Ovary (tissue), 9 donors: ENCODE data around the gene CYB561. TPM values are rescaled to one million over a fixed set of nuclear protein-coding genes. Genes with fewer than 3 reads are reported as not detected.

Experiments
- DNase-seq, 5 donors: peaks; one replicate each; pipeline ENCODE4 v3.0.0-alpha.2; 2019 to 2020
- H3K27ac ChIP-seq, 2 donors: fragments of 200-600 bp; one replicate each; pipeline versions ENCODE4 v1.5.1 to v1.8.0; 2019 to 2022
- H3K27me3 ChIP-seq: fragments of 200-600 bp; one replicate; pipeline ENCODE4 v1.8.0; 2022
- H3K36me3 ChIP-seq: fragments of 200-600 bp; sonication (generic); one replicate; pipeline ENCODE4 v1.5.1; 2019
- H3K4me1 ChIP-seq: one replicate; pipeline ENCODE4 v1.8.1; 2013; ENCODE audit warnings: mild to moderate bottlenecking, moderate library complexity; ENCODE audit not compliant: insufficient read depth
- H3K4me3 ChIP-seq: fragments of 200-600 bp; sonication (generic); one replicate; pipeline ENCODE4 v1.5.1; 2017
- H3K9me3 ChIP-seq, 2 donors: fragments of 200-600 bp in 1 of 2; sonication (generic) in 1 of 2; one replicate each; pipeline versions ENCODE4 v1.5.1 to v1.8.1; 2013 to 2019; ENCODE audit warnings: mild to moderate bottlenecking in 1 of 2, moderate library complexity in 1 of 2
- EP300 ChIP-seq: sonication (generic); formaldehyde crosslinking; IDR thresholded peaks from one replicate; pipeline ENCODE4 v1.6.1; 2017; ENCODE audit warnings: antibody characterized with exemption
- POLR2A ChIP-seq: fragments of 450-650 bp; IDR thresholded peaks from one replicate; pipeline ENCODE4 v1.6.1; 2017; ENCODE audit warnings: antibody characterized with exemption, mild to moderate bottlenecking, moderate library complexity
- WGBS, 3 donors: extraction: QIAGEN DNeasy Blood & Tissue Kit in 1 of 3; methylation state at CpG; one replicate each; pipeline versions ENCODE4 v1.1.5 to v1.1.7; 2013 to 2017; 5-methylcytosine and 5-hydroxymethylcytosine counted together
- intact Hi-C, 4 donors: fragments of 100-400 bp; cut with DNase I; formaldehyde crosslinking; loops; one replicate each; pipeline versions ENCODE4 v1.11.0 to v1.15.1; 2022 to 2023
- polyA plus RNA-seq, 2 donors: library from polyadenylated mRNA; stranded (reverse); fragments of 200-250 nt in 1 of 2; fragments of 350-450 nt in 1 of 2; fragmentation: Illumina TruSeq in 1 of 2; extraction: RNeasy Lipid Tissue Mini Kit (QIAGEN cat#74804) in 1 of 2; gene quantifications; one replicate each; pipeline ENCODE4 v1.2.3, GENCODE V29; 2013 to 2014
- total RNA-seq, 7 donors: library from RNA; depleted of rRNA in 2 of 7; stranded (reverse); fragments of >200 nt in 2 of 7; fragmentation: NEBNext Ultra II Directional in 3 of 7; extraction: Animal tissue kit (Norgen Biotek cat#: 25700) in 3 of 7; gene quantifications; one replicate each; pipeline versions ENCODE4 v1.1.0 to v1.2.4, GENCODE V29; 2016 to 2023
- TF ChIP-seq, protein P1 (sequence below), 3 donors: fragments of 450-650 bp in 2 of 3; fragments of 200-600 bp in 1 of 3; IDR thresholded peaks; one replicate each; pipeline versions ENCODE4 v1.5.1 to v1.8.0; 2016 to 2022; ENCODE audit warnings: antibody characterized with exemption in 3 of 3, mild to moderate bottlenecking in 1 of 3
- donor health status: DM: no; HTN: no; CAD: no; lungs with moderate emphysema.
- donor health status: DM: no; HTN: no; CAD: no.
- donor health status: Bipolar disorder and iron deficiency.
- donor health status: DM: yes; HTN: yes; CAD: no.
- donor health status: DM: no; HTN: no; CAD: no.
- donor health status: DM: yes; HTN: yes; CAD: no.

Gene CYB561
- total and polyA plus RNA-seq, 9 donors, result 8.6 to 43.8 (median 15.3) TPM

DNA sequence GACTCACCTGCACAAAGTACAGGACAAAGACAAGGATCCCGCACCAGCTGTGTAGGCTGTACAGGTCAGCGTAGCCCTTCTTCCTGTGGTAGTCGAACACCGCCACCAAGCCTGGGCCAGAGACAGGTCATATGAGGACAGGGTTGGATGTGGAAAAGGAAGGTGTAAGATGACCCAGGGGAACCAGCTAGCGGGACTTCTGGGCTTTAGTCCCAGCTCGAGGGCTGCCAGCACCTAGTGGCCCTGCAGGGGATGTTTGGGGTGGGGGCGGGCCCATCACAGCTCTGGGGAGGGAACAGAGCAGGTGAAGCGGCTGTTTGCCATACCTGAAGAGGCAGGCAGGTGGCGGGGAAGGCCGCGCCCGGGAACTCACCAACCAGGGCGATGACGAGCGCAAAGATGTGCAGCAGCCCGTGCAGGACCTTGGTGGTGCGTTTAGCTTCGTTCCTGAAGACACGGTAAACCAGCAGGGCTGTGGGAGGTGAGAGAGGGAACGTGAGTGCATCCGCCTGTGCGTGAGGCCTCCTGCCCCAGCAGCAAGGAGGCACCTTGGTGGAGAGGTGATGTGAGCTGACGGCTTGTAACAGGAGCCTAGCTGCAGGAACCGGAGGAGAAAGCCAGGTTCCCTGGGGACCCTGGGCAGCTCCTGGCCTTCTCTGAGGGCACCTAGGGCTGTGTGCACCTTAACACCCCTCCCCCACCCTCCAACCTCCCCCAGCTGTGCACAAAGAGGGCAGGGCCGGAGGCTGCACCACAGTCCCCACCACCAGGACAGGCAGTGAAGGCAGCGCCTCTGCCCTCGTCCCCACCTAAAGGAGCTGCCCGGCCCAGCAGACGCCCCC is 10.2 kb downstream of the CYB561 start:
- Histone ChIP-seq H3K4me1 (peaks cover 7% of the 10 kb centered on the region), H3K27ac (no peak overlapping the region)
- intact Hi-C loops, result loop anchor here in 1 of 4 donors (5.0 kb wide), 1 partner anchor 41 kb away; the partner anchor contains the start of gene ACE

GRCh38 chr17:63434951-63435571 is 11.0 kb downstream of the CYB561 start:
- intact Hi-C loops, result loop anchor here in 2 of 4 donors (5.0 kb wide), 2 partner anchors 42 to 182 kb away; partner anchors contain the start of gene ACE (in 1 of the 2)
- 68 to 81% (median 81%) methylated on average over 23 to 25 of the region's 25 CpGs for WGBS, 3 donors
- Histone ChIP-seq H3K27me3 (no peaks in the 10 kb centered on the region), H3K4me3 (no peak overlapping the region), H3K36me3 (no peaks in the 10 kb centered on the region), H3K9me3 (no peaks in the 10 kb centered on the region), H3K27ac (no peak overlapping the region), H3K4me1 (peaks cover 7% of the 10 kb centered on the region)
- TF ChIP-seq EP300, result no peak
- TF ChIP-seq POLR2A, result no peak
- TF ChIP-seq, protein P1, sequence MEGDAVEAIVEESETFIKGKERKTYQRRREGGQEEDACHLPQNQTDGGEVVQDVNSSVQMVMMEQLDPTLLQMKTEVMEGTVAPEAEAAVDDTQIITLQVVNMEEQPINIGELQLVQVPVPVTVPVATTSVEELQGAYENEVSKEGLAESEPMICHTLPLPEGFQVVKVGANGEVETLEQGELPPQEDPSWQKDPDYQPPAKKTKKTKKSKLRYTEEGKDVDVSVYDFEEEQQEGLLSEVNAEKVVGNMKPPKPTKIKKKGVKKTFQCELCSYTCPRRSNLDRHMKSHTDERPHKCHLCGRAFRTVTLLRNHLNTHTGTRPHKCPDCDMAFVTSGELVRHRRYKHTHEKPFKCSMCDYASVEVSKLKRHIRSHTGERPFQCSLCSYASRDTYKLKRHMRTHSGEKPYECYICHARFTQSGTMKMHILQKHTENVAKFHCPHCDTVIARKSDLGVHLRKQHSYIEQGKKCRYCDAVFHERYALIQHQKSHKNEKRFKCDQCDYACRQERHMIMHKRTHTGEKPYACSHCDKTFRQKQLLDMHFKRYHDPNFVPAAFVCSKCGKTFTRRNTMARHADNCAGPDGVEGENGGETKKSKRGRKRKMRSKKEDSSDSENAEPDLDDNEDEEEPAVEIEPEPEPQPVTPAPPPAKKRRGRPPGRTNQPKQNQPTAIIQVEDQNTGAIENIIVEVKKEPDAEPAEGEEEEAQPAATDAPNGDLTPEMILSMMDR (IDR thresholded peaks at IDR 0.05), result no peak
- DNase-seq, result peak in 1 of 5 donors; percentile 42

More for the DNA sequence above, 10.2 kb downstream of the CYB561 start:
- Histone ChIP-seq H3K9me3 (no peaks in the 10 kb centered on the region), H3K27me3 (no peaks in the 10 kb centered on the region), H3K36me3 (no peaks in the 10 kb centered on the region), H3K4me3 (no peak overlapping the region)
- 89 to 90% (median 89%) methylated on average over 29 of the region's 29 CpGs for WGBS, 3 donors
- no peak for DNase-seq
- TF ChIP-seq EP300 (no peak), POLR2A (no peak)
- TF ChIP-seq, protein P1 (IDR thresholded peaks at IDR 0.05), result no peak

- WGBS, 3 donors, result 29 to 35% (median 35%) methylated on average over 23 to 32 of the region's 32 CpGs
- Histone ChIP-seq H3K4me1 (peaks cover 7% of the 10 kb centered on the region), H3K4me3 (no peak overlapping the region)
These were observed 12.1 kb downstream of the CYB561 start for GRCh38 chr17:63433746-63434591.

More at GRCh38 chr17:63433746-63434591, 12.1 kb downstream of the CYB561 start:
- Histone ChIP-seq H3K9me3 (no peaks in the 10 kb centered on the region), H3K27me3 (no peaks in the 10 kb centered on the region), H3K27ac (peak overlapping the region; percentile 52 to 63), H3K36me3 (no peaks in the 10 kb centered on the region)
- TF ChIP-seq, protein P1 (IDR thresholded peaks at IDR 0.05), result no peak
- no peak for TF ChIP-seq POLR2A
- TF ChIP-seq EP300, result no peak
- intact Hi-C loops, result loop anchor here in 1 of 4 donors (5.0 kb wide), 1 partner anchor 183 kb away; no protein-coding TSS in a partner anchor
- DNase-seq, result peak; percentile 64 to 81 (median 78)
